ENCODE results near the gene PDGFB. TPM values are rescaled to one million over a fixed set of nuclear protein-coding genes. Genes with fewer than 3 reads are reported as not detected.

Gene PDGFB
- total RNA-seq, 6 donors from 2014 or later = 15.4 to 41.7 (median 24.1) TPM

DNA sequence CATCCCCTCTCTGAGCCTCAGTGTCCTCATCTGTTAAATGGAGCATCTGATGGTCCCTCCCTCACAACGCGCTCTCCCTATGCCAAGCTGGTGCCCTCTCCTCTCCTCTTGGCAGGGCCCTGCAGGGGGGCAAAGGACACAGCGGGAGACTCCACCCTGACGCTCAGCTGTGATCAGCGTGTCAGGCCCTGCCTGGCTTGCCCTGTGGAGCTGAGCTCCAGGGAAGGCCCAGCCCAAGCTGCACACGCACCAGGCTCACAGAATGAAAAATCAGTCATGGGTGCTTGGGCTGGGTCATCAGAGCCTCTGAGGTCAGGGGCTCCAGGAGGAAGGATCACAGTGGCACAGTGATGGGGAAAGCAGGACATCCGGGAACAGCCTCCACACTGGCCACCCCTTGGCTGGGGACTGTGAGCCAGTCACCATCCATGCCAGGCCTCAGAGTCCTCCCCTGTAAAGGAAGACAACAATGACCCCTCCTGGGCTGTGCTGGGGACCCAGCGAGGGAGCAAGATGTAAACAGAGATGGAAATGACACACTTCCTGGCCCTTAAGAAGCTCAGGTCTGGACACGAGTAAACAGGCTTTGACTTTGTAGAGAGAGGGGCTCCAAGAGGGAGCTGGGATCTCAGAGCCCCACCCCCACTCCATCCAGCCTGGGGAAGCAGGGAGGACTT is 38.0 kb upstream of the PDGFB start:
- Histone ChIP-seq H3K4me1 (peaks cover 27 to 48% (median 35%) of the 10 kb centered on the region in 4 donors), H3K4me3 (no peak overlapping the region), H3K27ac (peak overlapping the region; percentile 83 to 88 (median 86)), H3K9me3 (peaks cover 0 to 10% (median 4%) of the 10 kb centered on the region in 4 donors), H3K27me3 (no peaks in the 10 kb centered on the region), H3K36me3 (no peaks in the 10 kb centered on the region)
- ATAC-seq (ENCODE audit: low FRiP score in 2 of 2) (peak; percentile 57 to 65), DNase-seq (peak in 1 of 2 donors; percentile 45)
- 30 to 74% methylated on average over 3 to 9 of the region's 9 CpGs for WGBS, 2 donors
- TF ChIP-seq CTCF (IDR thresholded peaks at IDR 0.05) (no peak), POLR2A (IDR thresholded peaks at IDR 0.05) (no peak), EP300 (IDR thresholded peaks at IDR 0.05) (peak in 2 of 4 donors; percentile 55 to 59), POLR2AphosphoS5 (IDR thresholded peaks at IDR 0.05) (peak; percentile 67 to 84)

DNA sequence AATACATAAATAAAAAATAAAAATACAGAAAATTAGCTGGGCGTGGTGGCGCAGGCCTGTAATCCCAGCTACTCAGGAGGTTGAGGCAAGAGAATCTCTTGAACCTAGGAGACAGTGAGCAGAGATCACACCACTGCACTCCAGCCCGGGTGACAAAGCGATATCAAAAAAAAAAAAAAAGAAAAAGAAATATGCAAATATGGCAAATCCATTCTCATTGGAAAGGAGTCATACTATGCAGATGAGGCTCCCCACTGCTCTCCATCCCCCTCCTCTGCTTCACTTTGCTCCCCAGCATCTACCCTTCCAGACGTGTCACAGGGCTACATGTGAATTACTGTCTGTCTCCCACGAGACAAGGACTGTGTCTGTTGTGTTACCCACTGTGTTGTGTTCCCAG is 36.3 kb upstream of the PDGFB start:
- TF ChIP-seq POLR2A (IDR thresholded peaks at IDR 0.05) = no peak
- TF ChIP-seq CTCF (IDR thresholded peaks at IDR 0.05) = no peak
- WGBS, 2 donors = 84 to 92% methylated on average over 6 of the region's 6 CpGs
- no peak for DNase-seq
- H3K4me1 ChIP-seq = peaks cover 38 to 52% (median 46%) of the 10 kb centered on the region in 4 donors
- no peak overlapping the region for H3K4me3 ChIP-seq
- H3K27me3 ChIP-seq = no peaks in the 10 kb centered on the region
- peaks cover 0 to 15% (median 4%) of the 10 kb centered on the region in 4 donors for H3K9me3 ChIP-seq
- ATAC-seq (ENCODE audit: low FRiP score in 2 of 2) = no peak
- H3K36me3 ChIP-seq = no peaks in the 10 kb centered on the region
- peak overlapping the region in 3 of 4 donors; percentile 86 to 88 (median 86) for H3K27ac ChIP-seq

- Histone ChIP-seq H3K4me3 (no peak overlapping the region), H3K9me3 (peaks cover 0 to 14% (median 4%) of the 10 kb centered on the region in 4 donors), H3K4me1 (peaks cover 38 to 52% (median 48%) of the 10 kb centered on the region in 4 donors), H3K36me3 (no peaks in the 10 kb centered on the region), H3K27ac (peak overlapping the region in 3 of 4 donors; percentile 8 to 86 (median 35)), H3K27me3 (no peaks in the 10 kb centered on the region)
- no peak for TF ChIP-seq POLR2A (IDR thresholded peaks at IDR 0.05)
- no peak for TF ChIP-seq POLR2AphosphoS5 (IDR thresholded peaks at IDR 0.05)
- no peak for TF ChIP-seq EP300 (IDR thresholded peaks at IDR 0.05)
- TF ChIP-seq CTCF (IDR thresholded peaks at IDR 0.05) = no peak
- ATAC-seq (ENCODE audit: low FRiP score in 2 of 2) (no peak), DNase-seq (no peak)
- 91% methylated on average over 7 of the region's 7 CpGs; no CpG with 5 or more reads in 1 of the 2 donors for WGBS, 2 donors
Measured at GRCh38 chr22:39280250-39280649, 35.5 kb upstream of the PDGFB start.

GRCh38 chr22:39279170-39279850 is 34.5 kb upstream of the PDGFB start:
- Histone ChIP-seq H3K9me3 (peaks cover 0 to 5% (median 0%) of the 10 kb centered on the region in 4 donors), H3K27ac (peak overlapping the region in 3 of 4 donors; percentile 1 to 86 (median 76)), H3K36me3 (no peaks in the 10 kb centered on the region), H3K4me1 (peaks cover 38 to 51% (median 47%) of the 10 kb centered on the region in 4 donors), H3K27me3 (no peaks in the 10 kb centered on the region), H3K4me3 (no peak overlapping the region)
- 50 to 58% methylated on average over 17 to 23 of the region's 23 CpGs for WGBS, 2 donors
- no peak for DNase-seq
- no peak for ATAC-seq (ENCODE audit: low FRiP score in 2 of 2)
- TF ChIP-seq POLR2AphosphoS5 (IDR thresholded peaks at IDR 0.05) (no peak), POLR2A (IDR thresholded peaks at IDR 0.05) (no peak), EP300 (IDR thresholded peaks at IDR 0.05) (no peak), CTCF (IDR thresholded peaks at IDR 0.05) (no peak)

All from upper lobe of left lung (tissue), 6 donors.